Panc1 (cell line): ENCODE results near the gene ZNF169. TPM values are rescaled to one million over a fixed set of nuclear protein-coding genes. Genes with fewer than 3 reads are reported as not detected.
"Not testable (repeated sequence)": the region's sequence is repeated elsewhere in the genome, so short reads cannot be mapped to it uniquely, and the experiment has no call there.

Experiments used
- ATAC-seq: fragments of 200-7000 bp; cut with Tn5 transposase; 2 replicates; pipeline ENCODE4 v1.9.1; 2020; ENCODE audit warnings: mild to moderate bottlenecking, moderate library complexity
- BruUV-seq: library from RNA; stranded (reverse); fragments of 400-500 nt; replicated peaks from 2 replicates; lab custom pipeline; 2021; lab: Mats Ljungman, UMichigan
- CTCF ChIA-PET: fragments of 300-600 bp; sonication (Branson Sonifier 250); formaldehyde crosslinking; loops from one replicate; lab custom pipeline; 2022; ENCODE audit warnings: antibody characterized with exemption; lab: Charles Lee
- POLR2A ChIA-PET: fragments of 300-600 bp; sonication (Branson Sonifier 250); formaldehyde crosslinking; loops from one replicate; lab custom pipeline; 2022; ENCODE audit warnings: antibody characterized with exemption; lab: Charles Lee
- DNase-seq: peaks from one replicate; pipeline ENCODE4 v3.0.0-alpha.2; 2010; ENCODE audit warnings: low read depth, low spot score
- H3K27ac ChIP-seq: 2 replicates; pipeline ENCODE4 v1.5.1; 2011; ENCODE audit warnings: mild to moderate bottlenecking, low read length, inconsistent platforms
- H3K27me3 ChIP-seq: fragments of 200-500 bp; sonication (Bioruptor generic); 2 replicates; pipeline ENCODE4 v1.6.0; 2014; ENCODE audit warnings: low read length, inconsistent platforms; ENCODE audit not compliant: control insufficient read depth, insufficient read depth
- H3K36me3 ChIP-seq: fragments of 200-500 bp; sonication (Bioruptor generic); 2 replicates; pipeline ENCODE4 v1.5.1; 2014; ENCODE audit warnings: inconsistent platforms, mild to moderate bottlenecking, low read length, moderate library complexity; ENCODE audit not compliant: control insufficient read depth, insufficient read depth
- H3K4me1 ChIP-seq: 2 replicates; pipeline ENCODE4 v1.5.1; 2011; ENCODE audit warnings: inconsistent platforms, mild to moderate bottlenecking, low read length, moderate library complexity; ENCODE audit not compliant: control insufficient read depth, insufficient read depth
- H3K4me3 ChIP-seq, 2 experiments: 2 replicates each; pipeline ENCODE4 v1.5.1; 2011 to 2012; ENCODE audit warnings: low read depth in 2 of 2, low read length in 2 of 2, mild to moderate bottlenecking in 2 of 2, inconsistent platforms in 1 of 2, moderate library complexity in 1 of 2
- H3K9me3 ChIP-seq: fragments of 200-500 bp; sonication (Bioruptor generic); 2 replicates; pipeline ENCODE4 v1.5.1; 2014; ENCODE audit warnings: low read depth, mild to moderate bottlenecking, inconsistent platforms, low read length, moderate library complexity; ENCODE audit not compliant: control insufficient read depth, insufficient read depth
- POLR2AphosphoS5 ChIP-seq: IDR thresholded peaks from 2 replicates; pipeline ENCODE4 v1.6.1; 2012; ENCODE audit warnings: mild to moderate bottlenecking, low read depth, low read length, moderate library complexity
- SIN3A ChIP-seq: IDR thresholded peaks from 2 replicates; pipeline ENCODE4 v1.6.1; 2012; ENCODE audit warnings: low read depth, mild to moderate bottlenecking, low read length, moderate library complexity, borderline replicate concordance; ENCODE audit not compliant: insufficient read depth
- TCF7L2 ChIP-seq: IDR thresholded peaks from 2 replicates; pipeline ENCODE4 v1.6.1; 2011; ENCODE audit warnings: mild to moderate bottlenecking, low read depth, low read length, inconsistent platforms
- in situ Hi-C: cut with HindIII; loops from 2 replicates; pipeline ENCODE4 v1.10.0; 2016; ENCODE audit warnings: low sequenced_read_pairs, low pct_unique_long_range_greater_than_20kb
- intact Hi-C: fragments of 100-400 bp; cut with micrococcal nuclease; formaldehyde crosslinking; loops from one replicate; pipeline ENCODE4 v1.10.0; 2022; ENCODE audit not compliant: unreplicated experiment
- total RNA-seq: library from RNA; stranded (reverse); gene quantifications from one replicate; pipeline ENCODE4 v1.2.1, GENCODE V29; 2021; ENCODE audit not compliant: unreplicated experiment
- TF ChIP-seq, protein P1 (sequence below): fragments of 450-650 bp; IDR thresholded peaks from 2 replicates; pipeline ENCODE4 v1.5.1; 2017; ENCODE audit warnings: mild to moderate bottlenecking
- TF ChIP-seq, protein P2 (sequence below), 2 experiments: IDR thresholded peaks; 2 replicates each; pipeline ENCODE4 v1.6.1; 2011 to 2012; ENCODE audit warnings: low read depth in 2 of 2, control low read depth in 1 of 2, low read length in 1 of 2, mild to moderate bottlenecking in 1 of 2, moderate library complexity in 1 of 2; ENCODE audit not compliant: insufficient read depth in 1 of 2

ZNF169 gene
- total RNA-seq, 1 experiment from 2014 or later = 3.1 TPM

DNA sequence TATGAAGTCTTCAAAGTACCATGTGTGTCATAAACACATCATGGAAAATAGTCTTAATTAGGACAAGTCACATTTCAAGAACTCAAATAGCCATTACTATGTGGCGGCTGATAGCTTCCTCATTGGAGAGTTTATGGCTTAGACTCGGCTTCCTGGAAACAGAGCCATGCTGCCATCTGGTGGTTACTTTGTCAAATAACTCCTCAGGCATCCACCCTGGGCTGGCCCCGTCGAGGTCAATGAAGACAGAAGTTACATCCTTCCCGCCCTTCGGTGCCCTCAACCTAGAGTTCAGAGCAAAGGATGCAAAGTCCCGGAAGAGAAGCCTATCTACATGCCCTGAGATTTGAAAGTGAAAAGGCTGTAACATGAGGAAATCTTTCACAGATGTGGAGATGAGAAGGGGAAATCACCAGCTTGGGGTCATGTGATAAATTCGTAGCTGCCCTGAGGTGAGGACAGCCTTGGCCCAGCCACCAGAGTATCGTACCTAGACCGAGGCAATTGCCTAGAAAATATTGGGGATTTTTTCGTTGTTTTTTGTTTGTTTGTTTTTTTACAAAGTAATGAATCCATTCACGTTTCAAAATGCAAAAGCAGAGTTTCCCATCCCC is 45.5 kb upstream of the ZNF169 start:
- Histone ChIP-seq H3K4me1 (no peaks in the 10 kb centered on the region), H3K27me3 (no peaks in the 10 kb centered on the region), H3K9me3 (no peaks in the 10 kb centered on the region), H3K27ac (no peak overlapping the region), H3K4me3 (no peak overlapping the region), H3K36me3 (no peaks in the 10 kb centered on the region)
- ChIA-PET POLR2A (no interaction called here), CTCF (interaction anchor here (0.7 to 2.3 kb wide), 2 partner anchors 24 to 201 kb away, joined by 10 to 21 read pairs; no protein-coding TSS in a partner anchor)
- no TSS peak for BruUV-seq
- intact Hi-C loops (loop anchor here (1.0 to 10.0 kb wide), 3 partner anchors 149 to 529 kb away; no protein-coding TSS in a partner anchor), in situ Hi-C loops (no loop called here)
- ATAC-seq (peak; percentile 99), DNase-seq (peak; percentile 52)
- TF ChIP-seq, protein P1, sequence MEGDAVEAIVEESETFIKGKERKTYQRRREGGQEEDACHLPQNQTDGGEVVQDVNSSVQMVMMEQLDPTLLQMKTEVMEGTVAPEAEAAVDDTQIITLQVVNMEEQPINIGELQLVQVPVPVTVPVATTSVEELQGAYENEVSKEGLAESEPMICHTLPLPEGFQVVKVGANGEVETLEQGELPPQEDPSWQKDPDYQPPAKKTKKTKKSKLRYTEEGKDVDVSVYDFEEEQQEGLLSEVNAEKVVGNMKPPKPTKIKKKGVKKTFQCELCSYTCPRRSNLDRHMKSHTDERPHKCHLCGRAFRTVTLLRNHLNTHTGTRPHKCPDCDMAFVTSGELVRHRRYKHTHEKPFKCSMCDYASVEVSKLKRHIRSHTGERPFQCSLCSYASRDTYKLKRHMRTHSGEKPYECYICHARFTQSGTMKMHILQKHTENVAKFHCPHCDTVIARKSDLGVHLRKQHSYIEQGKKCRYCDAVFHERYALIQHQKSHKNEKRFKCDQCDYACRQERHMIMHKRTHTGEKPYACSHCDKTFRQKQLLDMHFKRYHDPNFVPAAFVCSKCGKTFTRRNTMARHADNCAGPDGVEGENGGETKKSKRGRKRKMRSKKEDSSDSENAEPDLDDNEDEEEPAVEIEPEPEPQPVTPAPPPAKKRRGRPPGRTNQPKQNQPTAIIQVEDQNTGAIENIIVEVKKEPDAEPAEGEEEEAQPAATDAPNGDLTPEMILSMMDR = peak; percentile 80
- TF ChIP-seq POLR2AphosphoS5 (no peak), TCF7L2 (no peak)

DNA sequence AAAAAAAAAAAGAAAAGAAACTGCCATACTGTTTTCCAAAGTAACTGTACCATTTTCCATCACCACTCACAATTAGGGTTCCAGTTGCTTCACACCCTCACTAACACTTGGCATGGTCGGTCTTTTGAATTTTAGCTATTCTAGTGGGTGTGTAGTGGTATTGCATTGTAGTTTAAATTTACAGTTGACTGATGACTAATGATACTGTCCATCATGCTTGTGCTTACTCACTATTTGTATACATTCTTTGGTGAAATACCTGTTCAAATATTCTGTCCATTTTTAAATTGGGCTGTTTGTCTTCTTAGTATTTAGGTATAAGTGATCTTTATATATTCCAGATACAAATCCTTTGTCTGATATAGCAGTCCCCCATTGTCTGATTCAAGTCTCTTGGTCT is 36.2 kb upstream of the ZNF169 start:
- no peaks in the 10 kb centered on the region for H3K9me3 ChIP-seq
- no peak for DNase-seq
- H3K27ac ChIP-seq = no peak overlapping the region
- intact Hi-C loops = no loop called here
- no TSS peak for BruUV-seq
- CTCF ChIA-PET = no interaction called here
- H3K4me1 ChIP-seq = no peaks in the 10 kb centered on the region
- TF ChIP-seq, protein P1 = no peak
- TF ChIP-seq, protein P2, sequence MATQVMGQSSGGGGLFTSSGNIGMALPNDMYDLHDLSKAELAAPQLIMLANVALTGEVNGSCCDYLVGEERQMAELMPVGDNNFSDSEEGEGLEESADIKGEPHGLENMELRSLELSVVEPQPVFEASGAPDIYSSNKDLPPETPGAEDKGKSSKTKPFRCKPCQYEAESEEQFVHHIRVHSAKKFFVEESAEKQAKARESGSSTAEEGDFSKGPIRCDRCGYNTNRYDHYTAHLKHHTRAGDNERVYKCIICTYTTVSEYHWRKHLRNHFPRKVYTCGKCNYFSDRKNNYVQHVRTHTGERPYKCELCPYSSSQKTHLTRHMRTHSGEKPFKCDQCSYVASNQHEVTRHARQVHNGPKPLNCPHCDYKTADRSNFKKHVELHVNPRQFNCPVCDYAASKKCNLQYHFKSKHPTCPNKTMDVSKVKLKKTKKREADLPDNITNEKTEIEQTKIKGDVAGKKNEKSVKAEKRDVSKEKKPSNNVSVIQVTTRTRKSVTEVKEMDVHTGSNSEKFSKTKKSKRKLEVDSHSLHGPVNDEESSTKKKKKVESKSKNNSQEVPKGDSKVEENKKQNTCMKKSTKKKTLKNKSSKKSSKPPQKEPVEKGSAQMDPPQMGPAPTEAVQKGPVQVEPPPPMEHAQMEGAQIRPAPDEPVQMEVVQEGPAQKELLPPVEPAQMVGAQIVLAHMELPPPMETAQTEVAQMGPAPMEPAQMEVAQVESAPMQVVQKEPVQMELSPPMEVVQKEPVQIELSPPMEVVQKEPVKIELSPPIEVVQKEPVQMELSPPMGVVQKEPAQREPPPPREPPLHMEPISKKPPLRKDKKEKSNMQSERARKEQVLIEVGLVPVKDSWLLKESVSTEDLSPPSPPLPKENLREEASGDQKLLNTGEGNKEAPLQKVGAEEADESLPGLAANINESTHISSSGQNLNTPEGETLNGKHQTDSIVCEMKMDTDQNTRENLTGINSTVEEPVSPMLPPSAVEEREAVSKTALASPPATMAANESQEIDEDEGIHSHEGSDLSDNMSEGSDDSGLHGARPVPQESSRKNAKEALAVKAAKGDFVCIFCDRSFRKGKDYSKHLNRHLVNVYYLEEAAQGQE (IDR thresholded peaks at IDR 0.05; ENCODE audit: insufficient read depth in 1 of 2, low read depth in 2 of 2, low read length in 1 of 2) = no peak
- no peak for TF ChIP-seq POLR2AphosphoS5
- no peak for TF ChIP-seq SIN3A
- no peak for TF ChIP-seq TCF7L2
- no peaks in the 10 kb centered on the region for H3K36me3 ChIP-seq
- in situ Hi-C loops = no loop called here
- ATAC-seq = no peak
- POLR2A ChIA-PET = no interaction called here
- no peaks in the 10 kb centered on the region for H3K27me3 ChIP-seq
- H3K4me3 ChIP-seq = no peak overlapping the region

DNA sequence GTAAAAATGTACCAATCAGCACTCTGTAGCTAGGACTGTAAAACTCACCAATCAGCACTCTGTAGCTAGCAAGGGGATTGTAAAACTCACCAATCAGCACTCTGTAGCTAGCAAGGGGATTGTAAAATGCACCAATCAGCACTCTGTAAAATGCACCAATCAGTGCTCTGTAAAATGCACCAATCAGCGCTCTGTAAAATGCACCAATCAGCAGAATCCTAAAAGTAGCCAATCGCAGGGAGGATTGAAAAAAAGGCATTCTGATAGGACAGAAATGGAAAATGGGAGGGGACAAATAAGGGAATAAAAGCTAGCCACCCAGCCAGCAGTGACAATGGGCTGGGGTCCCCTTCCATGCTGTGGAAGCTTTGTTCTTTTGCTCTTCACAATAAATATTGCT is 33.7 kb upstream of the ZNF169 start:
- H3K36me3 ChIP-seq, H3K27me3 ChIP-seq, H3K27ac ChIP-seq, ATAC-seq, BruUV-seq, H3K9me3 ChIP-seq, H3K4me1 ChIP-seq, CTCF ChIA-PET, DNase-seq, in situ Hi-C loops, H3K4me3 ChIP-seq, intact Hi-C loops: not testable (repeated sequence)
- POLR2A ChIA-PET = interaction anchor here (0.7 kb wide), 1 partner anchor 266 kb away, joined by 6 read pairs; no protein-coding TSS in a partner anchor
